ENCODE data around the gene PDE4D.

- TF ChIP-seq, protein P1, sequence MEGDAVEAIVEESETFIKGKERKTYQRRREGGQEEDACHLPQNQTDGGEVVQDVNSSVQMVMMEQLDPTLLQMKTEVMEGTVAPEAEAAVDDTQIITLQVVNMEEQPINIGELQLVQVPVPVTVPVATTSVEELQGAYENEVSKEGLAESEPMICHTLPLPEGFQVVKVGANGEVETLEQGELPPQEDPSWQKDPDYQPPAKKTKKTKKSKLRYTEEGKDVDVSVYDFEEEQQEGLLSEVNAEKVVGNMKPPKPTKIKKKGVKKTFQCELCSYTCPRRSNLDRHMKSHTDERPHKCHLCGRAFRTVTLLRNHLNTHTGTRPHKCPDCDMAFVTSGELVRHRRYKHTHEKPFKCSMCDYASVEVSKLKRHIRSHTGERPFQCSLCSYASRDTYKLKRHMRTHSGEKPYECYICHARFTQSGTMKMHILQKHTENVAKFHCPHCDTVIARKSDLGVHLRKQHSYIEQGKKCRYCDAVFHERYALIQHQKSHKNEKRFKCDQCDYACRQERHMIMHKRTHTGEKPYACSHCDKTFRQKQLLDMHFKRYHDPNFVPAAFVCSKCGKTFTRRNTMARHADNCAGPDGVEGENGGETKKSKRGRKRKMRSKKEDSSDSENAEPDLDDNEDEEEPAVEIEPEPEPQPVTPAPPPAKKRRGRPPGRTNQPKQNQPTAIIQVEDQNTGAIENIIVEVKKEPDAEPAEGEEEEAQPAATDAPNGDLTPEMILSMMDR (IDR thresholded peaks at IDR 0.05), result no peak
- no peak for TF ChIP-seq POLR2A (IDR thresholded peaks at IDR 0.05)
Observed at GRCh38 chr5:59430066-59430685, 463.4 kb downstream of the PDE4D start.

Measured in right lobe of liver (tissue), 4 donors.